Right atrium auricular region (tissue), 2 donors: ENCODE data around the gene DMD. TPM values are rescaled to one million over a fixed set of nuclear protein-coding genes. Genes with fewer than 3 reads are reported as not detected.

Experiments used
- DNase-seq: peaks from one replicate; pipeline ENCODE4 v3.0.0-alpha.2; 2019; ENCODE audit warnings: low spot score
- H3K27ac ChIP-seq, 2 donors: fragments of 200-600 bp; sonication (generic); 1 replicate in 1 of 2; 2 replicates in 1 of 2; pipeline ENCODE4 v1.5.1; 2016 to 2019
- H3K27me3 ChIP-seq, 2 donors: fragments of 200-600 bp; sonication (generic); one replicate each; pipeline versions ENCODE4 v1.5.1 to v1.6.0; 2017 to 2019
- H3K36me3 ChIP-seq: fragments of 200-600 bp; sonication (generic); one replicate; pipeline ENCODE4 v1.5.1; 2016
- H3K4me1 ChIP-seq, 2 donors: fragments of 200-600 bp; sonication (generic); one replicate each; pipeline versions ENCODE4 v1.5.1 to v1.6.0; 2017 to 2019
- H3K4me3 ChIP-seq, 2 donors: fragments of 200-600 bp; sonication (generic); 1 replicate in 1 of 2; 2 replicates in 1 of 2; pipeline ENCODE4 v1.5.1; 2017 to 2019; ENCODE audit warnings: mild to moderate bottlenecking in 1 of 2, moderate library complexity in 1 of 2
- H3K9me3 ChIP-seq, 2 donors: fragments of 200-600 bp; sonication (generic); one replicate each; pipeline ENCODE4 v1.5.1; 2019
- total RNA-seq, 2 donors: library from RNA; depleted of rRNA; stranded (reverse); fragments of >200 nt; gene quantifications; one replicate each; pipeline ENCODE4 v1.1.0, GENCODE V29; 2016
- TF ChIP-seq, protein P1 (sequence below), 2 donors: fragments of 200-600 bp; sonication (generic); IDR thresholded peaks; one replicate each; pipeline ENCODE4 v1.5.1; 2019; ENCODE audit warnings: antibody characterized with exemption in 2 of 2

The DMD gene
- total RNA-seq, 2 donors from 2014 or later: 111 to 135 TPM

- Histone ChIP-seq H3K27me3 (no peaks in the 10 kb centered on the region), H3K4me1 (no peaks in the 10 kb centered on the region), H3K4me3 (no peak overlapping the region), H3K9me3 (no peaks in the 10 kb centered on the region), H3K27ac (no peak overlapping the region), H3K36me3 (no peaks in the 10 kb centered on the region)
- TF ChIP-seq, protein P1, sequence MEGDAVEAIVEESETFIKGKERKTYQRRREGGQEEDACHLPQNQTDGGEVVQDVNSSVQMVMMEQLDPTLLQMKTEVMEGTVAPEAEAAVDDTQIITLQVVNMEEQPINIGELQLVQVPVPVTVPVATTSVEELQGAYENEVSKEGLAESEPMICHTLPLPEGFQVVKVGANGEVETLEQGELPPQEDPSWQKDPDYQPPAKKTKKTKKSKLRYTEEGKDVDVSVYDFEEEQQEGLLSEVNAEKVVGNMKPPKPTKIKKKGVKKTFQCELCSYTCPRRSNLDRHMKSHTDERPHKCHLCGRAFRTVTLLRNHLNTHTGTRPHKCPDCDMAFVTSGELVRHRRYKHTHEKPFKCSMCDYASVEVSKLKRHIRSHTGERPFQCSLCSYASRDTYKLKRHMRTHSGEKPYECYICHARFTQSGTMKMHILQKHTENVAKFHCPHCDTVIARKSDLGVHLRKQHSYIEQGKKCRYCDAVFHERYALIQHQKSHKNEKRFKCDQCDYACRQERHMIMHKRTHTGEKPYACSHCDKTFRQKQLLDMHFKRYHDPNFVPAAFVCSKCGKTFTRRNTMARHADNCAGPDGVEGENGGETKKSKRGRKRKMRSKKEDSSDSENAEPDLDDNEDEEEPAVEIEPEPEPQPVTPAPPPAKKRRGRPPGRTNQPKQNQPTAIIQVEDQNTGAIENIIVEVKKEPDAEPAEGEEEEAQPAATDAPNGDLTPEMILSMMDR (IDR thresholded peaks at IDR 0.05): no peak
- DNase-seq: no peak
These were observed 628.6 kb downstream of the DMD start for GRCh38 chrX:32582729-32583128.

- no peaks in the 10 kb centered on the region for H3K27me3 ChIP-seq
- H3K4me3 ChIP-seq: no peak overlapping the region
- no peaks in the 10 kb centered on the region for H3K36me3 ChIP-seq
- TF ChIP-seq, protein P1 (IDR thresholded peaks at IDR 0.05): no peak
- H3K27ac ChIP-seq: no peak overlapping the region
- DNase-seq: no peak
- H3K9me3 ChIP-seq: no peaks in the 10 kb centered on the region
- no peaks in the 10 kb centered on the region for H3K4me1 ChIP-seq
These were observed 634.5 kb downstream of the DMD start for GRCh38 chrX:32576885-32577284.

- DNase-seq: no peak
- H3K4me1 ChIP-seq: no peaks in the 10 kb centered on the region
- H3K4me3 ChIP-seq: no peak overlapping the region
- no peak overlapping the region for H3K27ac ChIP-seq
- H3K36me3 ChIP-seq: no peaks in the 10 kb centered on the region
- H3K27me3 ChIP-seq: no peaks in the 10 kb centered on the region
- no peaks in the 10 kb centered on the region for H3K9me3 ChIP-seq
- TF ChIP-seq, protein P1 (IDR thresholded peaks at IDR 0.05): no peak
These were observed 638.7 kb downstream of the DMD start for GRCh38 chrX:32572644-32573043.

DNA sequence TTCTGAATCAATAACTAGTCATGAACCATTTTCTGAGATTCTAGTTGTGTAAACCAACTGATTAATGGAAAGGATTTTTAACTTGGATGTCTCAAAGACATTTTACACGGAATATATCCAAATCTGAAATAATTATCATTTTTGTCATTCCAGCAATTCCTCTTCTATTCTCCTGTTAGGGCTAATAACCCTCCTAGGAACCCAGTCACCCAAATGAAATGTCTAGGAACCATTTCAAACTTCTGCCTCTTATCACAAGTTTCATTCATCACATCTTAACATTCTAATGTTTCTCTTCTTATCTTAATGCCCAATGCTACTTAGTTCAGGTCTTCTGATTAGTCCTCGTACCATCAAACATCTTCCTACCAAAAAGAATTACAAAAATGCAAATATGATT, 639.8 kb downstream of the DMD start:
- TF ChIP-seq, protein P1 (IDR thresholded peaks at IDR 0.05): no peak
- no peak overlapping the region for H3K4me3 ChIP-seq
- no peaks in the 10 kb centered on the region for H3K4me1 ChIP-seq
- no peaks in the 10 kb centered on the region for H3K9me3 ChIP-seq
- no peak overlapping the region for H3K27ac ChIP-seq
- H3K36me3 ChIP-seq: no peaks in the 10 kb centered on the region
- no peak for DNase-seq
- H3K27me3 ChIP-seq: no peaks in the 10 kb centered on the region

DNA sequence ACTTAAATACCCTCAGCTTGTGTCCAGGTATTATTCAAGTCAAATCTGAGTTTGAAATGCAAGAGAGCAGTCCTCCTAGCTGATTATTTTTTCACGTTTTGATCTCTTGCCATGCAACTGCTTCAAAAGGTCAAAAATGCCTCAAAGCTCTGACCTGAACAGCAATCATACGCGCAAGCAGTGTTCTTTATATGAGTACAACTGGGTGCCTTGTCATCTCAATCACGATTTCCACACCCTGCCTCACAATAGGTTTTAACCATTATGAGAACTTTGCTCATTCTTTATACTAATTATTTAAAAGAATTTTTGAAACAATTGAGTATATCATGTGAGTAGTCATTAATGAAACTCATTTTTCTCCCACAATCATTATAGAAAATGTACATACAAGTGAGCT, 649.1 kb downstream of the DMD start:
- no peak for DNase-seq
- H3K36me3 ChIP-seq: no peaks in the 10 kb centered on the region
- TF ChIP-seq, protein P1 (IDR thresholded peaks at IDR 0.05): no peak
- no peaks in the 10 kb centered on the region for H3K27me3 ChIP-seq
- no peaks in the 10 kb centered on the region for H3K9me3 ChIP-seq
- no peaks in the 10 kb centered on the region for H3K4me1 ChIP-seq
- H3K4me3 ChIP-seq: no peak overlapping the region
- H3K27ac ChIP-seq: no peak overlapping the region

DNA sequence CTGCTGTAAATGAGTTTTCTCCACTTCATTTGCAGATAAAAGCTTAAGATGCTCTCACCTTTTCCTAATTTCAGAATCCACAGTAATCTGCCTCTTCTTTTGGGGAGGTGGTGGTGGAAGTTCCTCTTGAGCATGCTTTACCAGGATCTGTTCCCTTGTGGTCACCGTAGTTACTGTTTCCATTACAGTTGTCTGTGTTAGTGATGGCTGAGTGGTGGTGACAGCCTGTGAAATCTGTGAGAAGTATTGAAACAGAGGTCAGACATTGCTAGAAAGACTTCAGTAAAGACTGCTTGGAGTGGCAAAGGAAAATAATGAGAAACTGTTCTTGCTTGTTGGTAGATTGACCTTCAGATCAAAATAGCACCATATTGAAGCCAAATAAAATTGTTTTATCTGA, 666.2 kb downstream of the DMD start:
- no peak overlapping the region for H3K27ac ChIP-seq
- H3K9me3 ChIP-seq: no peaks in the 10 kb centered on the region
- no peaks in the 10 kb centered on the region for H3K27me3 ChIP-seq
- DNase-seq: no peak
- TF ChIP-seq, protein P1 (IDR thresholded peaks at IDR 0.05): no peak
- H3K36me3 ChIP-seq: no peaks in the 10 kb centered on the region
- no peaks in the 10 kb centered on the region for H3K4me1 ChIP-seq
- no peak overlapping the region for H3K4me3 ChIP-seq
